Measurements from ENCODE around the gene GRK6.

GRK6 gene

DNA sequence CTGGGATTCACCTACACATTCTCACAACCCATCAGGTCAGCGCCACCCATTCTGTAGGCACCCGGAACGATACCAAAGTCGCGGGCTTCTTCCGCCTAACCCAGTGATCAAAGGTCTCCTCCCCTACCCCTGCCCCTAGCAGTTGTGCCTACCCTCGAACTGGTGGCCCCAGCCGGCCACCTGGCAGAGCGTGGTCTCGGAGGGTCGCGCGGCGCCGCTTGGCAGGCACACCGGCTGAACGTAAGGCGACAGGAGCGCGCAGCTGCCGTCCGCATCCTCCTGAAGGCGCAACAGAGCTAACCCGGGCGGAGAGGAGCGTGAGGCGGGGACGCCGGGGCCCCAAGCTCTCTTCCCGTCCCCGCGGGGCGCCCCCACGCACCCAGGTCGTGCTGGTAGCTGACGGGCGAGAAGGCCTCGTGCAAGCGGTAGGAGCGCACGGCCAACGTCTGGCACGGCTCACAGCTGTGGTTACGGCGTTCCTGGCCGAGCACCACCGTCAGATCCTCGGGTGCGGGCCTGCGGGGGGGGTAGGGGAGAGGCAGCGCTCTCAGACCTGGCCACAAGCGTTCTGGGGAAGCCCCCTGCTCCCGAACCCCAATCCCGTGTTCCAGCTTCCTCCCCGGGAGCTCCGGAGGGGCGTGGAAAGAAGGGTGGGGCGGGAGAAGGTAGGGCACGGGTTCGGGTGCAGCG, 23.2 kb upstream of the GRK6 start:
- H3K27ac ChIP-seq, result no peak overlapping the region
- in situ Hi-C loops (cut with HindIII; ENCODE audit: low pct_ligation_motif_present, low sequenced_read_pairs), result no loop called here
- H3K27me3 ChIP-seq (replicated peaks), result peaks cover 20% of the 10 kb centered on the region
- TF ChIP-seq CTCF (IDR thresholded peaks at IDR 0.05; ENCODE audit: low read depth, low read length, missing control alignments), result no peak
- no peaks in the 10 kb centered on the region for H3K36me3 ChIP-seq (replicated peaks)
- no peak for DNase-seq
- H3K4me3 ChIP-seq (ENCODE audit: low read depth, low read length), result peak overlapping the region; percentile 63

GRCh38 chr5:177403792-177404640, 22.5 kb upstream of the GRK6 start:
- DNase-seq, result peak; percentile 52
- peak; percentile 72 for TF ChIP-seq CTCF (IDR thresholded peaks at IDR 0.05; ENCODE audit: low read depth, low read length, missing control alignments)
- H3K36me3 ChIP-seq (replicated peaks), result no peaks in the 10 kb centered on the region
- H3K27ac ChIP-seq, result no peak overlapping the region
- H3K27me3 ChIP-seq (replicated peaks), result peaks cover 20% of the 10 kb centered on the region
- in situ Hi-C loops (cut with HindIII; ENCODE audit: low pct_ligation_motif_present, low sequenced_read_pairs), result no loop called here
- H3K4me3 ChIP-seq (ENCODE audit: low read depth, low read length), result peak overlapping the region; percentile 63

GRCh38 chr5:177404641-177405179, 21.8 kb upstream of the GRK6 start:
- no peak overlapping the region for H3K27ac ChIP-seq
- DNase-seq, result no peak

GRCh38 chr5:177405312-177405711, 21.2 kb upstream of the GRK6 start:
- Histone ChIP-seq H3K27ac (no peak overlapping the region), H3K4me3 (ENCODE audit: low read depth, low read length) (no peak overlapping the region), H3K27me3 (replicated peaks) (peaks cover 15% of the 10 kb centered on the region), H3K36me3 (replicated peaks) (no peaks in the 10 kb centered on the region)
- DNase-seq, result no peak
- no peak for TF ChIP-seq CTCF (IDR thresholded peaks at IDR 0.05; ENCODE audit: low read depth, low read length, missing control alignments)
- in situ Hi-C loops (cut with HindIII; ENCODE audit: low pct_ligation_motif_present, low sequenced_read_pairs), result no loop called here

More at GRCh38 chr5:177404641-177405179, 21.8 kb upstream of the GRK6 start:
- in situ Hi-C loops (cut with HindIII; ENCODE audit: low pct_ligation_motif_present, low sequenced_read_pairs), result no loop called here
- Histone ChIP-seq H3K4me3 (ENCODE audit: low read depth, low read length) (peak overlapping the region; percentile 63), H3K36me3 (replicated peaks) (no peaks in the 10 kb centered on the region), H3K27me3 (replicated peaks) (peaks cover 20% of the 10 kb centered on the region)
- TF ChIP-seq CTCF (IDR thresholded peaks at IDR 0.05; ENCODE audit: low read depth, low read length, missing control alignments), result no peak

- Histone ChIP-seq H3K27me3 (replicated peaks) (peaks cover 10% of the 10 kb centered on the region), H3K4me3 (ENCODE audit: low read depth, low read length) (no peak overlapping the region), H3K27ac (no peak overlapping the region), H3K36me3 (replicated peaks) (no peaks in the 10 kb centered on the region)
- TF ChIP-seq CTCF (IDR thresholded peaks at IDR 0.05; ENCODE audit: low read depth, low read length, missing control alignments), result no peak
- in situ Hi-C loops (cut with HindIII; ENCODE audit: low pct_ligation_motif_present, low sequenced_read_pairs), result no loop called here
- no peak for DNase-seq
These were observed 20.7 kb upstream of the GRK6 start for GRCh38 chr5:177405805-177406204.

Data from brain microvascular endothelial cell (primary cell).